ENCODE results near the gene TRPM2.
"Not testable (repeated sequence)": the region's sequence is repeated elsewhere in the genome, so short reads cannot be mapped to it uniquely, and the experiment has no call there.

The TRPM2 gene

GRCh38 chr21:44354775-44355771 is 1.7 kb downstream of the TRPM2 start:
- DNase-seq (ENCODE audit: low read depth in 3 of 3), result no peak

- no peak for DNase-seq (ENCODE audit: low read depth in 3 of 3)
Measured at GRCh38 chr21:44356160-44356559, 2.7 kb downstream of the TRPM2 start.

- no peak for DNase-seq (ENCODE audit: low read depth in 3 of 3)
Measured at GRCh38 chr21:44356636-44357035, 3.2 kb downstream of the TRPM2 start.

- DNase-seq (ENCODE audit: low read depth in 3 of 3), result no peak
Measured at GRCh38 chr21:44357064-44357837, 3.8 kb downstream of the TRPM2 start.

- DNase-seq (ENCODE audit: low read depth in 3 of 3), result no peak
Measured at GRCh38 chr21:44359396-44359795, 6.0 kb downstream of the TRPM2 start.

GRCh38 chr21:44360159-44360558 is 6.7 kb downstream of the TRPM2 start:
- no peak for DNase-seq (ENCODE audit: low read depth in 3 of 3)

GRCh38 chr21:44361903-44362302 is 8.5 kb downstream of the TRPM2 start:
- DNase-seq (ENCODE audit: low read depth in 3 of 3), result not testable (repeated sequence)

- no peak for DNase-seq (ENCODE audit: low read depth in 3 of 3)
Measured at GRCh38 chr21:44363278-44363677, 9.9 kb downstream of the TRPM2 start.

- no peak for DNase-seq (ENCODE audit: low read depth in 3 of 3)
Measured at GRCh38 chr21:44364151-44365053, 11.0 kb downstream of the TRPM2 start.

GRCh38 chr21:44365251-44365966 is 12.0 kb downstream of the TRPM2 start:
- no peak for DNase-seq (ENCODE audit: low read depth in 3 of 3)

GRCh38 chr21:44365967-44366585 is 12.7 kb downstream of the TRPM2 start:
- DNase-seq (ENCODE audit: low read depth in 3 of 3), result no peak

- DNase-seq (ENCODE audit: low read depth in 3 of 3), result no peak
Measured at GRCh38 chr21:44366586-44367211, 13.3 kb downstream of the TRPM2 start.

- no peak for DNase-seq (ENCODE audit: low read depth in 3 of 3)
Measured at GRCh38 chr21:44368711-44369446, 15.5 kb downstream of the TRPM2 start.

- no peak for DNase-seq (ENCODE audit: low read depth in 3 of 3)
Measured at GRCh38 chr21:44370027-44370735, 16.8 kb downstream of the TRPM2 start.

GRCh38 chr21:44370786-44371410 is 17.5 kb downstream of the TRPM2 start:
- no peak for DNase-seq (ENCODE audit: low read depth in 3 of 3)

- no peak for DNase-seq (ENCODE audit: low read depth in 3 of 3)
Measured at GRCh38 chr21:44371596-44371995, 18.2 kb downstream of the TRPM2 start.

GRCh38 chr21:44372616-44373015 is 19.2 kb downstream of the TRPM2 start:
- DNase-seq (ENCODE audit: low read depth in 3 of 3), result no peak

- no peak for DNase-seq (ENCODE audit: low read depth in 3 of 3)
Measured at GRCh38 chr21:44374601-44375280, 21.3 kb downstream of the TRPM2 start.
